ENCODE results near the gene SIK1. TPM values are rescaled to one million over a fixed set of nuclear protein-coding genes. Genes with fewer than 3 reads are reported as not detected.
"Not testable (repeated sequence)": the region's sequence is repeated elsewhere in the genome, so short reads cannot be mapped to it uniquely, and the experiment has no call there.

Gene SIK1
- total and polyA plus RNA-seq, 4 experiments from 2014 or later = 0.35 TPM; not detected in 3

DNA sequence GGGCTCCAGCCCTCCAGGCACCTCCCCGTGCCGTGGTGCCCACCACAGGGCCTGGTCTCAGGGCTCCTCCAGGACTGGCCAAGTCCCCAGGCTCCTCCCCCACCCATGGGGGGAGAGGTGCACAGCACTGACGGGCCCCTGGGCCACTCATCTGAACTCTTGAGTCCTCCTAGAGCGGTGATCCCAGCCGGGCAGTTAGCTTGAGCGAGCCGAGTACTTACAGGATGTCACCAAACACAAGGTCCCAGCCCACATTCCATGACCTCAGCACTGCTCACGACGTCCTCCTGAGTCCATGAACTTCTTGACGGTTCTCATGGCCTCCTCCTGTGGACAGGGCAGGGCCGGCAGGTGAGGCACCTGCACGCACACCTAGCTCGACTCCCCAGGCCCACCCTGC is 33.5 kb upstream of the SIK1 start:
- DNase-seq; H3K27ac ChIP-seq (ENCODE audit: low read depth, low read length); H3K4me3 ChIP-seq (ENCODE audit: low read length in 2 of 2); H3K4me1 ChIP-seq (ENCODE audit: insufficient read depth, low read length); H3K4me1 Mint-ChIP-seq; H3K36me3 Mint-ChIP-seq; H3K9me3 ChIP-seq (ENCODE audit: control insufficient read depth in 1 of 2, low read length in 2 of 2); H3K9me3 Mint-ChIP-seq; H3K36me3 ChIP-seq (ENCODE audit: insufficient read depth, low read length); intact Hi-C loops (cut with micrococcal nuclease); CTCF ChIA-PET (ENCODE audit: partially characterized antibody); POLR2A ChIA-PET (ENCODE audit: partially characterized antibody); H3K4me3 Mint-ChIP-seq; H3K27me3 ChIP-seq (ENCODE audit: insufficient read depth, low read length); H3K27me3 Mint-ChIP-seq; H3K27ac Mint-ChIP-seq: not testable (repeated sequence)

DNA sequence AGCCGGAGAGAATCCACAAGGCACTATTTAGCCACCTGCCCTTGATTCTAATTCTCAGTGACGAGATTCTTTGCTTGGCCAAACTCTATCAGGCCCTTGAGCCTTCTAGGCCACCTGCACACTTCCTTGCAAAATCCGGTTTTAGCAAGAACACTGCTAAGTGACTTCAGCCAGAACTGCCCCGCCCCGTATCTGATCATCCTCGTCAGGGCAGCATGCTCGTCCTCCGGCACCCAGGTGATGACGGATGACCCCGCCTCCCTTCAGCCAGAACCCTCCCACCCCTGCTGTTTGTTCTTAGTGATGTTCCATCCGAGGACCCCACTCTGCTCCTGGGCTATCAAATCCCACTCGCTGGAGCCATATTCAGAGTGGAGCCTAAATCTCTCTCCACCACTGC is 32.1 kb upstream of the SIK1 start:
- H3K9me3 Mint-ChIP-seq; CTCF ChIA-PET (ENCODE audit: partially characterized antibody); H3K27ac Mint-ChIP-seq: not testable (repeated sequence)

DNA sequence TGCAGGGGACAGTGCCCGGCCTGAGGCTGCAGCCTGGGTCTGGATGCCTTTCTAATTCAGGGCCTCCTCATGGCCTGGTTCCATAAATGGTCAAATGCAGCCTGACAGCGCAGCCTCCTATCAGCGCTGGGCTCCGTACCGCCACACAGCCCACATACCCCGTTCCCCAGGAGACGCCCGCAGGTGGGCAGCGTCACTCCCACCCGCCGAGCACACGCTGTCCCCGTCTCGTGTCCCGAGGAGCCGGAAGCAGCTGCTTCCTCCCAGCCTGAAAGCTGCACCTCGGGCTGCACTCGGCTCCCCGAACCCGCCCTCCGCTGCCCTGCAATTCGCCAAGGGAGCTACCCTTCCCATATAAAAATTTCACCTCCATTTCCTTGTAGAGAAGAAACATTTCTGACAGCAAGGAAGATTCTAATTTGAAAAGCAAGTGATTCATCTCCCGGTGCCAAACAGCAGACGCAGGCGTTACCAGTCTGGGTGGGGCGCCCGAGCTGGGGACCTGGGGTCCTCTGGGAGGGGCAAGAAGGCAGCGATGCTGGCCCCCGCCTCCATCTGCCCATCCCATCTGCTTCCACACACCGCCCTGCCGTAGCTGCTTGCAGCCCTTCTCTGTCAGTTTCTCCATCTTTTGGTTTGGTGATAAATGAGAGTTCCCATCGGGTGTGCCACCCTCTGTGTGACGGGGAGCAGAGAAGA is 29.8 kb upstream of the SIK1 start:
- H3K36me3 Mint-ChIP-seq; CTCF ChIA-PET (ENCODE audit: partially characterized antibody); H3K36me3 ChIP-seq (ENCODE audit: insufficient read depth, low read length); H3K27me3 Mint-ChIP-seq; H3K9me3 Mint-ChIP-seq; H3K9me3 ChIP-seq (ENCODE audit: control insufficient read depth in 1 of 2, low read length in 2 of 2); intact Hi-C loops (cut with micrococcal nuclease); H3K4me1 Mint-ChIP-seq; DNase-seq; H3K27ac ChIP-seq (ENCODE audit: low read depth, low read length); H3K27ac Mint-ChIP-seq; H3K4me3 Mint-ChIP-seq; H3K4me3 ChIP-seq (ENCODE audit: low read length in 2 of 2); H3K27me3 ChIP-seq (ENCODE audit: insufficient read depth, low read length); H3K4me1 ChIP-seq (ENCODE audit: insufficient read depth, low read length); POLR2A ChIA-PET (ENCODE audit: partially characterized antibody): not testable (repeated sequence)

More for the DNA sequence above, 32.1 kb upstream of the SIK1 start:
- H3K4me1 ChIP-seq (ENCODE audit: insufficient read depth, low read length); POLR2A ChIA-PET (ENCODE audit: partially characterized antibody); H3K4me1 Mint-ChIP-seq; DNase-seq; H3K4me3 ChIP-seq (ENCODE audit: low read length in 2 of 2); H3K27ac ChIP-seq (ENCODE audit: low read depth, low read length); H3K4me3 Mint-ChIP-seq; intact Hi-C loops (cut with micrococcal nuclease); H3K27me3 Mint-ChIP-seq; H3K27me3 ChIP-seq (ENCODE audit: insufficient read depth, low read length); H3K36me3 ChIP-seq (ENCODE audit: insufficient read depth, low read length); H3K36me3 Mint-ChIP-seq; H3K9me3 ChIP-seq (ENCODE audit: control insufficient read depth in 1 of 2, low read length in 2 of 2): not testable (repeated sequence)

DNA sequence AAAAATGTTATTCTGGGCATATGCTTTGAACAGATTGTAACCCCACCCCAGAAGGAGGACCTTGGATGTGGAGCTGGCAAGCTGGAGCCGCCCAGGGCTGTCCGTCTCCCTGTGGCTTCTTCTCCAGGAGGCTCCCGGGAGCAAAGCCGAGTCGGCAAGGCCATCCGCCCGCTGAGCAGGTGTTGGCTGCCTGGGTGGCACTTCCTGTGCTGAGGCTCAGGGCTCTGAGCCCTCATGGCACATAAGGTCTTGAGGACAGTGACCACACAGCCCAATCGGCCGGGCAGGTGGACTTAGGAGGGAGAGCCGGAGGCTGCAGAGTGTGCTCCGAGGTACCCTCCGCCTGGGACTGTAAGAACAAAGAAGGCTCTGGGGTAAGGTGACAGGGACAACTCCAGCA is 28.8 kb upstream of the SIK1 start:
- H3K27ac Mint-ChIP-seq; H3K4me1 Mint-ChIP-seq; CTCF ChIA-PET (ENCODE audit: partially characterized antibody); H3K9me3 ChIP-seq (ENCODE audit: control insufficient read depth in 1 of 2, low read length in 2 of 2); H3K4me3 Mint-ChIP-seq; H3K27ac ChIP-seq (ENCODE audit: low read depth, low read length); H3K27me3 Mint-ChIP-seq; H3K36me3 Mint-ChIP-seq; H3K36me3 ChIP-seq (ENCODE audit: insufficient read depth, low read length); H3K27me3 ChIP-seq (ENCODE audit: insufficient read depth, low read length); H3K4me1 ChIP-seq (ENCODE audit: insufficient read depth, low read length); H3K4me3 ChIP-seq (ENCODE audit: low read length in 2 of 2); POLR2A ChIA-PET (ENCODE audit: partially characterized antibody); H3K9me3 Mint-ChIP-seq; intact Hi-C loops (cut with micrococcal nuclease); DNase-seq: not testable (repeated sequence)

DNA sequence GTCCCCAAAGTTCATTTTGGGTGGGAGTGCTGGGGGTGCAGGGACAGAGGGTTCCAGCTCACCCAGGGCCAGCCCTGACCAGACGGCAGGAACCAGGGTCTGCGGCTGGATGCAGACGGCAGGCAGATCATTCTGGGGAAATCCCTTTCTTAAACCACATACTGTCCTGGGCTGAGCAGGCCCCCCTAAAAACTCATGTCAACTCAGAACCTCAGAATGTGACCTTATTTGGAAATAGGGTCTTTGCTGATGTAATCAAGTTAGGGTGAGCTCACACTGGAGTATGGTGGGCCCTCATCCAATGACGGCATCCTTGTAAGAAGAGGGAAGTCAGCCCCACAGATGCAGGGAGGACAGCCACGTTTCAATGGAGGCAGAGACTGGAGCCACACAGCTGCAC is 27.2 kb upstream of the SIK1 start:
- H3K4me3 Mint-ChIP-seq; H3K27me3 Mint-ChIP-seq; DNase-seq; H3K27me3 ChIP-seq (ENCODE audit: insufficient read depth, low read length); H3K27ac ChIP-seq (ENCODE audit: low read depth, low read length); H3K36me3 Mint-ChIP-seq; H3K36me3 ChIP-seq (ENCODE audit: insufficient read depth, low read length); H3K27ac Mint-ChIP-seq; H3K4me3 ChIP-seq (ENCODE audit: low read length in 2 of 2); H3K4me1 Mint-ChIP-seq; H3K9me3 ChIP-seq (ENCODE audit: control insufficient read depth in 1 of 2, low read length in 2 of 2); H3K9me3 Mint-ChIP-seq; POLR2A ChIA-PET (ENCODE audit: partially characterized antibody); CTCF ChIA-PET (ENCODE audit: partially characterized antibody); H3K4me1 ChIP-seq (ENCODE audit: insufficient read depth, low read length); intact Hi-C loops (cut with micrococcal nuclease): not testable (repeated sequence)

DNA sequence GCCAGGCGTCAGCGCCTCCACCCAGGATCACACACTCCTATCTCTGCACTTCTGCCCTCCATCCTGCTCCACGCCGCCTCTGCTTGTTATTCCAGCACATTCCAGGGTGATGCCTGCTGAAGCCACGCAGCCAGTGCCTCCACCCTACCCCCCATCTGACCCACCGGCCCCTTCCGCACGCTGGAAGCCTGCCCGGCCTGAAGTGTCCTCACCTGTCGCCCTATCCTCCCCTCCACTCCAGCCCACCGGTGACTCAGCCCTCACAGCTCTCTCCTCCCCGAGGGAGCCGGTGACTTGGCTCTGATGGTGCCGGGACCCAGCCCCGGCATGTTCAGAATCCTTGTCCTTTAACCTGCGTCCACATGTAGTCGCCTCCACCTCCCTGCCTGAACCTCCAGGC is 24.9 kb upstream of the SIK1 start:
- intact Hi-C loops (cut with micrococcal nuclease); H3K36me3 Mint-ChIP-seq; CTCF ChIA-PET (ENCODE audit: partially characterized antibody): not testable (repeated sequence)

DNA sequence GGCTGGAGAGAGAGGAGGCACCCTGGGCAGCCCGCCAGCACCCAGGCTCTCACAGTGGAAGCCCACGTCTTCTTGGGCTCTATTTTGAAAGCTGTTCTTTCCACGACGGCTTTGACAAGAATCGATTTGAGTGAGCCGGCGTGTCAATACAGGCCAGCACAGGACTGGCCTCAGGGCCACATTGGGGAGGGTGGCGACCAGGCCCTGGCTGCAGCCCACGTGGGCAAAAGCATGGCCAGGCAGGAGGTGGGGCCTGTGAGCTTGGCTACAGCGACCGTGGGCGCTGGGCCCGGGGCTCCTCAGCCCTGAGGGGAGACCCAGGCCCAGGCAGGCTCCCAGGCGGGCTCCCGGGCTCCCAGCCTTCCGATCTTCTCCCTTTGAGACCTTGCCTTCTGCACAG is 23.4 kb upstream of the SIK1 start:
- H3K9me3 Mint-ChIP-seq; H3K9me3 ChIP-seq (ENCODE audit: control insufficient read depth in 1 of 2, low read length in 2 of 2); POLR2A ChIA-PET (ENCODE audit: partially characterized antibody); H3K36me3 ChIP-seq (ENCODE audit: insufficient read depth, low read length); H3K27ac Mint-ChIP-seq; DNase-seq; intact Hi-C loops (cut with micrococcal nuclease); H3K27me3 Mint-ChIP-seq; H3K36me3 Mint-ChIP-seq; H3K27me3 ChIP-seq (ENCODE audit: insufficient read depth, low read length); H3K4me3 ChIP-seq (ENCODE audit: low read length in 2 of 2); H3K4me3 Mint-ChIP-seq; CTCF ChIA-PET (ENCODE audit: partially characterized antibody); H3K4me1 ChIP-seq (ENCODE audit: insufficient read depth, low read length); H3K4me1 Mint-ChIP-seq; H3K27ac ChIP-seq (ENCODE audit: low read depth, low read length): not testable (repeated sequence)

More for the DNA sequence above, 24.9 kb upstream of the SIK1 start:
- H3K9me3 ChIP-seq (ENCODE audit: control insufficient read depth in 1 of 2, low read length in 2 of 2); H3K27ac Mint-ChIP-seq; POLR2A ChIA-PET (ENCODE audit: partially characterized antibody); H3K27me3 Mint-ChIP-seq; H3K27ac ChIP-seq (ENCODE audit: low read depth, low read length); H3K9me3 Mint-ChIP-seq; H3K4me1 ChIP-seq (ENCODE audit: insufficient read depth, low read length); H3K36me3 ChIP-seq (ENCODE audit: insufficient read depth, low read length); H3K27me3 ChIP-seq (ENCODE audit: insufficient read depth, low read length); H3K4me3 Mint-ChIP-seq; H3K4me1 Mint-ChIP-seq; DNase-seq; H3K4me3 ChIP-seq (ENCODE audit: low read length in 2 of 2): not testable (repeated sequence)

DNA sequence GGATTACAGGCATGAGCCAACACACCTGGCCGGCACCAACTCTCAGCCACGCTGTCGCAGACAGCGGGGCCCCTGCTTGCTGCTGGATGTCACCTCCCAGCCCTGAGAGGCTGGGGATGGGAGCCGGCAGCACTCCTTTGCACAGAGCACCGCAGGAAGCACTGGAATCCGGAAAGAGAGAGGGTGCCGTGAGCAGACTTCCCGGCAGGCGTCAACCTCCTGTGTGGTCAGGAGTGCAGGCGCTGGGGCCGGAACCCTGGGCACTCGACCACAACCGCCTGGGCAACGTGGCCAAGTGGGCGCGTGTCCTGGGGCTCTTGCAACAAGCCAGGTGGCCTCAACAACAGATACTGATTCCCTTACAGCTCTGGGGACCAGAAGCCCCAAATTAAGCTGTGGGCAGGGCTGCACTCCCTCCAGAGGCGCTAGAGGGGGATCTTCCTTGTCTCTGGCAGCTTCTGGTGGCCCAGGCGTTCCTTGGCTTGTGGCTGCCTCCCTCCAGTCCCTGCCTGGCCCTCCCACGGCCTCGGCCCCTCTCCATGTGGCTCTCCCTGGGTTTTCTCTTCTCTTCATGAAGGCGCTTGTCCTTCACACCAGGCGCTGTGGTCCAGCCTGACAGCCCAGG is 20.5 kb upstream of the SIK1 start:
- DNase-seq; H3K4me1 Mint-ChIP-seq; H3K4me3 ChIP-seq (ENCODE audit: low read length in 2 of 2); H3K9me3 ChIP-seq (ENCODE audit: control insufficient read depth in 1 of 2, low read length in 2 of 2); H3K27me3 ChIP-seq (ENCODE audit: insufficient read depth, low read length); H3K27ac Mint-ChIP-seq; H3K27me3 Mint-ChIP-seq; CTCF ChIA-PET (ENCODE audit: partially characterized antibody); POLR2A ChIA-PET (ENCODE audit: partially characterized antibody); H3K36me3 ChIP-seq (ENCODE audit: insufficient read depth, low read length); H3K4me3 Mint-ChIP-seq; H3K27ac ChIP-seq (ENCODE audit: low read depth, low read length); H3K4me1 ChIP-seq (ENCODE audit: insufficient read depth, low read length); intact Hi-C loops (cut with micrococcal nuclease); H3K9me3 Mint-ChIP-seq; H3K36me3 Mint-ChIP-seq: not testable (repeated sequence)
